NCI-H226 (cell line): Measurements from ENCODE around the gene CLEC4F.
"Not testable (repeated sequence)": the region's sequence is repeated elsewhere in the genome, so short reads cannot be mapped to it uniquely, and the experiment has no call there.

Experiments
- DNase-seq: peaks from one replicate; pipeline ENCODE4 v3.0.0-alpha.2; 2015

Gene CLEC4F

GRCh38 chr2:70826696-70827350 lies 6.4 kb upstream of the CLEC4F start:
- DNase-seq = no peak

GRCh38 chr2:70823249-70823648 lies 2.9 kb upstream of the CLEC4F start:
- no peak for DNase-seq

GRCh38 chr2:70822843-70823242 lies 2.4 kb upstream of the CLEC4F start:
- no peak for DNase-seq

GRCh38 chr2:70817284-70817954 lies 3.0 kb downstream of the CLEC4F start:
- DNase-seq = no peak

GRCh38 chr2:70816726-70817125 lies 3.7 kb downstream of the CLEC4F start:
- DNase-seq = no peak

GRCh38 chr2:70808983-70809958 lies 11.1 kb downstream of the CLEC4F start:
- no peak for DNase-seq

- DNase-seq = no peak
Measured at GRCh38 chr2:70807828-70808118, 12.6 kb downstream of the CLEC4F start.

GRCh38 chr2:70807102-70807827 lies 13.1 kb downstream of the CLEC4F start:
- no peak for DNase-seq

- DNase-seq = no peak
Measured at GRCh38 chr2:70806620-70807019, 13.8 kb downstream of the CLEC4F start.

- no peak for DNase-seq
Measured at GRCh38 chr2:70806013-70806412, 14.4 kb downstream of the CLEC4F start.

GRCh38 chr2:70801607-70802263 lies 18.7 kb downstream of the CLEC4F start:
- no peak for DNase-seq

- no peak for DNase-seq
Measured at GRCh38 chr2:70799706-70800105, 20.7 kb downstream of the CLEC4F start.

GRCh38 chr2:70797996-70798395 lies 22.4 kb downstream of the CLEC4F start:
- not testable (repeated sequence) for DNase-seq

- DNase-seq = no peak
Measured at GRCh38 chr2:70797506-70797905, 22.9 kb downstream of the CLEC4F start.

- DNase-seq = no peak
Measured at GRCh38 chr2:70796262-70796661, 24.1 kb downstream of the CLEC4F start.

GRCh38 chr2:70795164-70795995 lies 25.0 kb downstream of the CLEC4F start:
- no peak for DNase-seq

- no peak for DNase-seq
Measured at GRCh38 chr2:70793450-70793849, 26.9 kb downstream of the CLEC4F start.

GRCh38 chr2:70790136-70790828 lies 30.1 kb downstream of the CLEC4F start, which contains the start of gene FIGLA:
FIGLA (minus strand) TSS chr2:70790643; CDS start chr2:70790638, 5 bp downstream.
- no peak for DNase-seq

GRCh38 chr2:70789304-70790135 lies 30.9 kb downstream of the CLEC4F start:
- peak; percentile 55 for DNase-seq
